ENCODE results near the gene AUP1.

DNA sequence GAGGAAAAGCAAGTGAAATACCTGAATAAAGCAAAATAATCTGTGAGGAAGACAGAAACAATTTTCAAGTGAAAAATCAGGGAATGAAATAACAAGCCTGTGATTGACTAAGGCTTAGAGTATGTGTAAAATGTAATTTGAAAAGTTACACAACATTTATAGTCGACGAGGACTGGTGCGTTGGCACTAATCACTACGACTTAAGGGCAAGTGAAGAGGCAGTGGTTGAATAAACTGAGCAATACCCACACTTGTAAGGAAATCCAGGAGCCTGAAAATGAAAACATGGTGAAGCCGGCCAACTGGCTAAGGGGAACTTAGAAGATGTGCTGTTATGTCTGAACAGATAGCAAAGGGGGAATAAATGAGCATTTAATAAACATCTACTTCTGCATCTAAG is 38.4 kb upstream of the AUP1 start:
- TF ChIP-seq EZH2 (IDR thresholded peaks at IDR 0.05) (no peak), POLR2AphosphoS5 (IDR thresholded peaks at IDR 0.05; ENCODE audit: borderline replicate concordance, low read depth, low read length) (no peak), FOXP2 (optimal IDR thresholded peaks at IDR 0.05; ENCODE audit: control extremely low read depth, extremely low read length, insufficient read depth) (no peak)
